GM19023 (cell line): ENCODE data around the gene HRH2.
"Not testable (repeated sequence)": the region's sequence is repeated elsewhere in the genome, so short reads cannot be mapped to it uniquely, and the experiment has no call there.

ENCODE experiments used
- ATAC-seq: cut with Tn5 transposase; IDR thresholded peaks from one replicate; pipeline ENCODE4 v1.9.1; 2021; ENCODE audit warnings: mild to moderate bottlenecking, moderate library complexity; ENCODE audit not compliant: unreplicated experiment

The HRH2 gene

GRCh38 chr5:175657593-175658271, at the start of gene HRH2:
Gene HRH2, plus strand, starts transcription at chr5:175658071. Its CDS starts 25,163 bp downstream, at chr5:175683234.
- no peak for ATAC-seq

GRCh38 chr5:175609526-175609925, 48.3 kb upstream of the HRH2 start:
- no peak for ATAC-seq

- no peak for ATAC-seq
Observed at GRCh38 chr5:175610381-175610780, 47.5 kb upstream of the HRH2 start.

GRCh38 chr5:175610898-175611297, 47.0 kb upstream of the HRH2 start:
- no peak for ATAC-seq

GRCh38 chr5:175614223-175614815, 43.6 kb upstream of the HRH2 start:
- no peak for ATAC-seq

GRCh38 chr5:175614861-175615260, 43.0 kb upstream of the HRH2 start:
- ATAC-seq = no peak

- no peak for ATAC-seq
Observed at GRCh38 chr5:175616083-175616482, 41.8 kb upstream of the HRH2 start.

- ATAC-seq = not testable (repeated sequence)
Observed at GRCh38 chr5:175616527-175616926, 41.3 kb upstream of the HRH2 start.

GRCh38 chr5:175617447-175617846, 40.4 kb upstream of the HRH2 start:
- ATAC-seq = no peak

GRCh38 chr5:175620527-175620926, 37.3 kb upstream of the HRH2 start:
- ATAC-seq = no peak

- no peak for ATAC-seq
Observed at GRCh38 chr5:175621971-175622370, 35.9 kb upstream of the HRH2 start.

GRCh38 chr5:175623088-175623487, 34.8 kb upstream of the HRH2 start:
- ATAC-seq = no peak

GRCh38 chr5:175624316-175624715, 33.6 kb upstream of the HRH2 start:
- ATAC-seq = no peak

GRCh38 chr5:175627005-175627404, 30.9 kb upstream of the HRH2 start:
- ATAC-seq = no peak

GRCh38 chr5:175627739-175628138, 30.1 kb upstream of the HRH2 start:
- no peak for ATAC-seq

GRCh38 chr5:175628668-175629067, 29.2 kb upstream of the HRH2 start:
- ATAC-seq = no peak

GRCh38 chr5:175629261-175629660, 28.6 kb upstream of the HRH2 start:
- ATAC-seq = no peak

GRCh38 chr5:175629793-175630192, 28.1 kb upstream of the HRH2 start:
- ATAC-seq = no peak

- no peak for ATAC-seq
Observed at GRCh38 chr5:175635854-175636584, 21.9 kb upstream of the HRH2 start.

GRCh38 chr5:175638305-175638704, 19.6 kb upstream of the HRH2 start:
- ATAC-seq = no peak

GRCh38 chr5:175640106-175640775, 17.6 kb upstream of the HRH2 start:
- ATAC-seq = no peak

- no peak for ATAC-seq
Observed at GRCh38 chr5:175642998-175643397, 14.9 kb upstream of the HRH2 start.
